ENCODE results near the gene IRF7. TPM values are rescaled to one million over a fixed set of nuclear protein-coding genes. Genes with fewer than 3 reads are reported as not detected.

Gene IRF7
- total and polyA plus RNA-seq, 2 of the 4 experiments (the other 2 are of a cell fraction), result 1.6 to 4.5 TPM

DNA sequence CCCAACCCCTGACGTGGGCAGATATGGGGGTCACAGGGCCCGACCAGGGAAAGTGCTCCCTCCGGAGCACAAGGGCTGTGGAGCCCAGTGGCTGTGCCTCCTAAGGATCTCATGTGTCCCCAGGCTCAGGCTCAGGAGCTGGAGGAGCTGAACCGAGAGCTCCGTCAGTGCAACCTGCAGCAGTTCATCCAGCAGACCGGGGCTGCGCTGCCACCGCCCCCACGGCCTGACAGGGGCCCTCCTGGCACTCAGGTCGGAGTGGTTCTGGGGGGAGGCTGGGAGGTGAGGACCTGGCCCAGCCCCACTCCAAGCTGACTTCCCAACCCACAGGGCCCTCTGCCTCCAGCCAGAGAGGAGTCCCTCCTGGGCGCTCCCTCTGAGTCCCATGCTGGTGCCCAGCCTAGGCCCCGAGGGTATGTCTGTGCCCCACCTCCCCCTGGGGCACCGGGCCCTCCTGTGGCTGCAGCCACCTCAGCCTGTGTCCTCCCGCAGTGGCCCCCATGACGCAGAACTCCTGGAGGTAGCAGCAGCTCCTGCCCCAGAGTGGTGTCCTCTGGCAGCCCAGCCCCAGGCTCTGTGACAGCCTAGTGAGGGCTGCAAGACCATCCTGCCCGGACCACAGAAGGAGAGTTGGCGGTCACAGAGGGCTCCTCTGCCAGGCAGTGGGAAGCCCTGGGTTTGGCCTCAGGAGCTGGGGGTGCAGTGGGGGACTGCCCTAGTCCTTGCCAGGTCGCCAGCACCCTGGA is 52.5 kb downstream of the IRF7 start (continued):
- TF ChIP-seq MAFK (IDR thresholded peaks at IDR 0.05; ENCODE audit: low read depth, low read length) (no peak), MAZ (IDR thresholded peaks at IDR 0.05; ENCODE audit: borderline replicate concordance, low read depth, low read length) (no peak), RFX5 (IDR thresholded peaks at IDR 0.05; ENCODE audit: low read depth, low read length) (no peak), RCOR1 (IDR thresholded peaks at IDR 0.05; ENCODE audit: insufficient replicate concordance, low read length) (no peak), CEBPB (IDR thresholded peaks at IDR 0.05; ENCODE audit: low read depth, low read length) (no peak), RAD21 (IDR thresholded peaks at IDR 0.05; ENCODE audit: low read length) (no peak)

Small RNA genes within 50 kb of the gene (microRNA-seq; reads per million reads assigned to microRNA genes)
- gene MIR210 (ENCODE audit: insufficient read depth in 1 of 2, insufficient read length in 1 of 2, unreplicated experiment in 1 of 2), result 569 to 1,579 reads per million in 2 experiments

Small RNA genes within 50 kb of the gene (small RNA-seq; reads per million reads assigned to genes)
- gene MIR210, result 9.3 to 2,599 (median 938) reads per million in 5 experiments

Other genes starting within 250 kb of the IRF7 start
- gene B4GALNT4, start 246.5 kb downstream of the IRF7 start, total RNA-seq (2012; rRNA removed), result 5.2 and 6.1 TPM in 2 replicates
- 38.6 and 45.4 TPM in 2 replicates for gene B4GALNT4, start 246.5 kb downstream of the IRF7 start, polyA plus RNA-seq (2012; rRNA removed)
- 1.4 and 2.2 TPM in 2 replicates for gene PKP3, start 221.7 kb downstream of the IRF7 start, total RNA-seq (2012; rRNA removed)
- gene PKP3, start 221.7 kb downstream of the IRF7 start, polyA plus RNA-seq (2012; rRNA removed), result 1.5 and 2.6 TPM in 2 replicates
- 9.4 and 10.9 TPM in 2 replicates for gene SIGIRR, start 201.0 kb downstream of the IRF7 start, total RNA-seq (2012; rRNA removed)
- 27.6 and 33.8 TPM in 2 replicates for gene SIGIRR, start 201.0 kb downstream of the IRF7 start, polyA plus RNA-seq (2012; rRNA removed)
- not detected in 2 replicates for gene ANO9, start 173.9 kb downstream of the IRF7 start, total RNA-seq (2012; rRNA removed)
- not detected in 2 replicates for gene ANO9, start 173.9 kb downstream of the IRF7 start, polyA plus RNA-seq (2012; rRNA removed)
- 21.4 and 23.5 TPM in 2 replicates for gene PTDSS2, start 165.7 kb downstream of the IRF7 start, total RNA-seq (2012; rRNA removed)
- gene PTDSS2, start 165.7 kb downstream of the IRF7 start, polyA plus RNA-seq (2012; rRNA removed), result 26.6 and 29.8 TPM in 2 replicates
- gene RNH1, start 108.7 kb downstream of the IRF7 start, total RNA-seq (2012; rRNA removed), result 138 and 143 TPM in 2 replicates
- 238 and 247 TPM in 2 replicates for gene RNH1, start 108.7 kb downstream of the IRF7 start, polyA plus RNA-seq (2012; rRNA removed)
- gene HRAS, start 80.4 kb downstream of the IRF7 start, total RNA-seq (2012; rRNA removed), result 99.4 and 108 TPM in 2 replicates
- gene HRAS, start 80.4 kb downstream of the IRF7 start, polyA plus RNA-seq (2012; rRNA removed), result 123 and 154 TPM in 2 replicates
- 0.28 and 0.36 TPM in 2 replicates for gene LRRC56, start 78.4 kb downstream of the IRF7 start, total RNA-seq (2012; rRNA removed)
- 1.3 and 1.7 TPM in 2 replicates for gene LRRC56, start 78.4 kb downstream of the IRF7 start, polyA plus RNA-seq (2012; rRNA removed)
- 0.18 and 0.28 TPM in 2 replicates for gene LMNTD2, start 55.2 kb downstream of the IRF7 start, total RNA-seq (2012; rRNA removed)
- gene LMNTD2, start 55.2 kb downstream of the IRF7 start, polyA plus RNA-seq (2012; rRNA removed), result 1.3 and 2.5 TPM in 2 replicates
- 6.8 and 6.9 TPM in 2 replicates for gene RASSF7, start 55.0 kb downstream of the IRF7 start, total RNA-seq (2012; rRNA removed)
- gene RASSF7, start 55.0 kb downstream of the IRF7 start, polyA plus RNA-seq (2012; rRNA removed), result 18.5 and 24.2 TPM in 2 replicates
- gene PHRF1, start 39.5 kb downstream of the IRF7 start, total RNA-seq (2012; rRNA removed), result 10.9 and 12.2 TPM in 2 replicates
- 17.5 and 23.0 TPM in 2 replicates for gene PHRF1, start 39.5 kb downstream of the IRF7 start, polyA plus RNA-seq (2012; rRNA removed)
- gene CDHR5, start 9.0 kb upstream of the IRF7 start, total RNA-seq (2012; rRNA removed), result not detected in 2 replicates
- not detected in 2 replicates for gene CDHR5, start 9.0 kb upstream of the IRF7 start, polyA plus RNA-seq (2012; rRNA removed)
- not detected in 2 replicates for gene SCT, start 11.2 kb upstream of the IRF7 start, total RNA-seq (2012; rRNA removed)
- gene SCT, start 11.2 kb upstream of the IRF7 start, polyA plus RNA-seq (2012; rRNA removed), result not detected in 2 replicates
- gene DRD4, start 21.3 kb upstream of the IRF7 start, total RNA-seq (2012; rRNA removed), result not detected in 2 replicates
- gene DRD4, start 21.3 kb upstream of the IRF7 start, polyA plus RNA-seq (2012; rRNA removed), result not detected in 2 replicates
- gene DEAF1, start 79.3 kb upstream of the IRF7 start, total RNA-seq (2012; rRNA removed), result 21.7 and 22.9 TPM in 2 replicates
- gene DEAF1, start 79.3 kb upstream of the IRF7 start, polyA plus RNA-seq (2012; rRNA removed), result 31.6 and 35.8 TPM in 2 replicates
- gene TMEM80, start 79.9 kb upstream of the IRF7 start, total RNA-seq (2012; rRNA removed), result 5.0 and 5.6 TPM in 2 replicates
- 21.2 and 21.7 TPM in 2 replicates for gene TMEM80, start 79.9 kb upstream of the IRF7 start, polyA plus RNA-seq (2012; rRNA removed)
- 12.2 and 17.2 TPM in 2 replicates for gene EPS8L2, start 90.3 kb upstream of the IRF7 start, total RNA-seq (2012; rRNA removed)
- 38.7 and 39.4 TPM in 2 replicates for gene EPS8L2, start 90.3 kb upstream of the IRF7 start, polyA plus RNA-seq (2012; rRNA removed)
- 147 and 156 TPM in 2 replicates for gene TALDO1, start 131.5 kb upstream of the IRF7 start, total RNA-seq (2012; rRNA removed)
- 210 and 228 TPM in 2 replicates for gene TALDO1, start 131.5 kb upstream of the IRF7 start, polyA plus RNA-seq (2012; rRNA removed)
- gene GATD1, start 161.5 kb upstream of the IRF7 start, total RNA-seq (2012; rRNA removed), result 3.0 and 4.2 TPM in 2 replicates
- gene GATD1, start 161.5 kb upstream of the IRF7 start, polyA plus RNA-seq (2012; rRNA removed), result 48.1 and 52.5 TPM in 2 replicates
- gene CEND1, start 174.1 kb upstream of the IRF7 start, total RNA-seq (2012; rRNA removed), result 0.83 and 0.90 TPM in 2 replicates
- gene CEND1, start 174.1 kb upstream of the IRF7 start, polyA plus RNA-seq (2012; rRNA removed), result 4.0 and 5.0 TPM in 2 replicates
- gene SLC25A22, start 182.3 kb upstream of the IRF7 start, total RNA-seq (2012; rRNA removed), result 7.2 and 8.2 TPM in 2 replicates
- 41.3 and 48.8 TPM in 2 replicates for gene SLC25A22, start 182.3 kb upstream of the IRF7 start, polyA plus RNA-seq (2012; rRNA removed)
- gene PIDD1, start 189.3 kb upstream of the IRF7 start, total RNA-seq (2012; rRNA removed), result 0.56 and 1.3 TPM in 2 replicates
- gene PIDD1, start 189.3 kb upstream of the IRF7 start, polyA plus RNA-seq (2012; rRNA removed), result 16.4 and 20.3 TPM in 2 replicates
- 59.9 and 95.0 TPM in 2 replicates for gene RPLP2, start 194.0 kb upstream of the IRF7 start, total RNA-seq (2012; rRNA removed)
- 1,851 and 1,897 TPM in 2 replicates for gene RPLP2, start 194.0 kb upstream of the IRF7 start, polyA plus RNA-seq (2012; rRNA removed)
- 7.0 and 7.2 TPM in 2 replicates for gene PNPLA2, start 203.0 kb upstream of the IRF7 start, total RNA-seq (2012; rRNA removed)
- gene PNPLA2, start 203.0 kb upstream of the IRF7 start, polyA plus RNA-seq (2012; rRNA removed), result 94.3 and 109 TPM in 2 replicates
- gene CRACR2B, start 212.0 kb upstream of the IRF7 start, total RNA-seq (2012; rRNA removed), result 0.28 and 0.54 TPM in 2 replicates
- gene CRACR2B, start 212.0 kb upstream of the IRF7 start, polyA plus RNA-seq (2012; rRNA removed), result 2.5 and 3.2 TPM in 2 replicates
- 789 and 1,150 TPM in 2 replicates for gene CD151, start 217.0 kb upstream of the IRF7 start, total RNA-seq (2012; rRNA removed)
- gene CD151, start 217.0 kb upstream of the IRF7 start, polyA plus RNA-seq (2012; rRNA removed), result 1,267 and 1,435 TPM in 2 replicates
- gene POLR2L, start 226.6 kb upstream of the IRF7 start, total RNA-seq (2012; rRNA removed), result 44.4 and 123 TPM in 2 replicates
- gene POLR2L, start 226.6 kb upstream of the IRF7 start, polyA plus RNA-seq (2012; rRNA removed), result 416 and 907 TPM in 2 replicates
- gene TSPAN4, start 226.9 kb upstream of the IRF7 start, total RNA-seq (2012; rRNA removed), result 143 and 161 TPM in 2 replicates
- gene TSPAN4, start 226.9 kb upstream of the IRF7 start, polyA plus RNA-seq (2012; rRNA removed), result 293 and 327 TPM in 2 replicates